ENCODE data around the gene TMEM120A. TPM values are rescaled to one million over a fixed set of nuclear protein-coding genes. Genes with fewer than 3 reads are reported as not detected.

TMEM120A gene
- total RNA-seq, 1 donor from 2014 or later = 26.4 TPM

DNA sequence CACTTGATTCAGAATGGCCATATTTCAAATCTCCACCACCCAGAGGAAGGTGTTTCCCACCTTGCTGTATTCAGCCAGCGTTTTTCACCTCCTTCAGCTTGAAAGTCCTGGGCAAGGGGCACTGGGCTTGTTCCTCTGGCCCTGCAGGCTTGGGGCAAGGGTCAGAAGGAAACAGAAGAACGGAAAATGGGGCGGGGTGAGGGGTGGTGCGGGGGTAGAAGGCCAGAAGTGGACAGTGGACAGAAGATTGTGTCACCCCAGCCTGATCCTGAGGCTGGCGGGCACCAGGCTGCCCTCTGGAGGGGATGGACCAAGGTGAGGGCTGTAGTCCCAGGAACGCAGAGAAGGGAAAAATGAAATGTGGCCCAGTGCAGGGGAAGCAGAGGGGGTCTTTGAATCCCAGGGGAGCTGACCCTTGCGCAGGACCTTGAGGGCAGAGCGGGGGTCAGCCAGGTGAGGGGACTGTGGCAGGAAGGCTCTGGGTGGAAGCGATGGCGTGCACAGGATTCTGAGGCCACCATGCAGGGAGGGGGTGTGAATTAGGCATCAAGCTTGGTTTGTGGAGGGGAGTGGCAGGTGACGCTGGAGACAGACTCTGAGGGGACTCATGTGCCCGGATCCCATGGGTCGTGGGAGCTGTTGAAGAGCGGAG is 23.0 kb downstream of the TMEM120A start:
- Mint-ChIP-seq H3K9me3 (ENCODE audit: unreplicated experiment) (peaks cover 13% of the 10 kb centered on the region), H3K27me3 (ENCODE audit: unreplicated experiment) (peaks cover 10% of the 10 kb centered on the region), H3K4me1 (ENCODE audit: low read depth, unreplicated experiment) (peaks cover 25% of the 10 kb centered on the region), H3K36me3 (ENCODE audit: unreplicated experiment) (no peaks in the 10 kb centered on the region), H3K4me3 (ENCODE audit: unreplicated experiment) (peak overlapping the region; percentile 64), H3K27ac (ENCODE audit: unreplicated experiment) (peak overlapping the region; percentile 82)
- no peak for DNase-seq
- TF ChIP-seq, protein P1, sequence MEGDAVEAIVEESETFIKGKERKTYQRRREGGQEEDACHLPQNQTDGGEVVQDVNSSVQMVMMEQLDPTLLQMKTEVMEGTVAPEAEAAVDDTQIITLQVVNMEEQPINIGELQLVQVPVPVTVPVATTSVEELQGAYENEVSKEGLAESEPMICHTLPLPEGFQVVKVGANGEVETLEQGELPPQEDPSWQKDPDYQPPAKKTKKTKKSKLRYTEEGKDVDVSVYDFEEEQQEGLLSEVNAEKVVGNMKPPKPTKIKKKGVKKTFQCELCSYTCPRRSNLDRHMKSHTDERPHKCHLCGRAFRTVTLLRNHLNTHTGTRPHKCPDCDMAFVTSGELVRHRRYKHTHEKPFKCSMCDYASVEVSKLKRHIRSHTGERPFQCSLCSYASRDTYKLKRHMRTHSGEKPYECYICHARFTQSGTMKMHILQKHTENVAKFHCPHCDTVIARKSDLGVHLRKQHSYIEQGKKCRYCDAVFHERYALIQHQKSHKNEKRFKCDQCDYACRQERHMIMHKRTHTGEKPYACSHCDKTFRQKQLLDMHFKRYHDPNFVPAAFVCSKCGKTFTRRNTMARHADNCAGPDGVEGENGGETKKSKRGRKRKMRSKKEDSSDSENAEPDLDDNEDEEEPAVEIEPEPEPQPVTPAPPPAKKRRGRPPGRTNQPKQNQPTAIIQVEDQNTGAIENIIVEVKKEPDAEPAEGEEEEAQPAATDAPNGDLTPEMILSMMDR (IDR thresholded peaks at IDR 0.05; ENCODE audit: partially characterized antibody, unreplicated experiment) = no peak

DNA sequence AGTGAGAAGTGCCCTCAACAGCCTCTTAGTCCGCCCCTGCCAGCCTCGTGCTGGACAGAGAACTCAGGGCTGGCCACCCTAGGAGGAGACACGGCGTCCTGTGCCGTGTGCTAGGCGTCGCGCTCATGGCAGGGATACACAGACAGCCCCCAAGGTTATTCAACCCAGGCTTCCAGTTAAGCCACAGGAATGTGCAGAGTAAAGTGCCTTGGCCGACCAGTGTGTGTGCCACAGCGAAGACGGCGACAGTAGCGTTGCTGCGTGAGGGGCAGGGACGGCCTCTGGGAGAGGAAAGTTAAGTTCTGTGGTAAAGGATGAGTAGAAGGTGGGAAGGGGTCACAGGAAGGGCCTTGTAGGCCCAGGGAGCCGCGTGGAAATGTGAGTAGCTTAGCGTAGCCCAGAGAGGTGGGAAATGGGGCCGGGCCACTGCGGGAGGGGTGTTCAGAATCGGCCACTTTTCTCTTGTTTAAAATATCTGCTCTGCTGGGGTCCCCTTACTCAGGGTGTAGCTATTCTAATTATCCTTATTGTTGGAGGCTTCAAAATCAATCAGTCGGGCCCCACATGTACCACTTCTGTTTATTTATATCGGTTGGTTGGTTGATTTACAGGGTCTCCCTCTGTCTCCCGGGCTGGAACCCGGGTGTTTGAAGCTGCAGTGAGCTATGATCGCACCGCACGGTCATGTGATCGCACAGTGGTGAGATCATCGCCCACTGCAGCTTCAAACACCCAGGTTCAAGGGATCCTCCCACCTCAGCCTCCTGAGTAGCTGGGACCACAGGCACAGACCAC is 24.5 kb downstream of the TMEM120A start:
- Mint-ChIP-seq H3K4me3 (ENCODE audit: unreplicated experiment) (peak overlapping the region; percentile 42), H3K4me1 (ENCODE audit: low read depth, unreplicated experiment) (peaks cover 39% of the 10 kb centered on the region), H3K27ac (ENCODE audit: unreplicated experiment) (peak overlapping the region; percentile 39), H3K27me3 (ENCODE audit: unreplicated experiment) (peaks cover 17% of the 10 kb centered on the region), H3K36me3 (ENCODE audit: unreplicated experiment) (no peaks in the 10 kb centered on the region), H3K9me3 (ENCODE audit: unreplicated experiment) (peaks cover 25% of the 10 kb centered on the region)
- no peak for DNase-seq
- TF ChIP-seq, protein P1 (IDR thresholded peaks at IDR 0.05; ENCODE audit: partially characterized antibody, unreplicated experiment) = no peak

DNA sequence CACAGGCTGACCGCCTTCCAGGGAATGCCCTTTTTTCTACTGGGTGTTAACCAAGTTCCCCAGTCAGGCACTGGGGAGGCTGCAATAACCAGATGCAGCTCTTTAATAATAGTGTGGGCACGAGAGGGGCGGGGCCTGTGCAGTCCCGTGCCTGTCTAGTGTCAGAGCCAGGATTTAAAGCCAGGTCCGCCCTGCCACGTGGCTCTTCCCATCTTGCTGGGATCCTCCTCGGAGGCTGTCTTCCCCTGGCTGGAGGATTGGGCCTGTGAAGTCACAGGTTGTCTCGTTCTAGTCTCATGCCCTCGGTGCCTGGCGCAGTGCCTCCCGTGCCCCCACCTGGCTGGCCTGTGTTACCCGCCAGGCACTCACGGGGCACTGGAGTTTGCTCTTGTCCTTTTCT is 25.2 kb downstream of the TMEM120A start:
- H3K27me3 Mint-ChIP-seq (ENCODE audit: unreplicated experiment) = peaks cover 17% of the 10 kb centered on the region
- peaks cover 42% of the 10 kb centered on the region for H3K4me1 Mint-ChIP-seq (ENCODE audit: low read depth, unreplicated experiment)
- TF ChIP-seq, protein P1 (IDR thresholded peaks at IDR 0.05; ENCODE audit: partially characterized antibody, unreplicated experiment) = no peak
- DNase-seq = no peak
- peaks cover 25% of the 10 kb centered on the region for H3K9me3 Mint-ChIP-seq (ENCODE audit: unreplicated experiment)
- no peak overlapping the region for H3K27ac Mint-ChIP-seq (ENCODE audit: unreplicated experiment)
- no peak overlapping the region for H3K4me3 Mint-ChIP-seq (ENCODE audit: unreplicated experiment)
- H3K36me3 Mint-ChIP-seq (ENCODE audit: unreplicated experiment) = no peaks in the 10 kb centered on the region

DNA sequence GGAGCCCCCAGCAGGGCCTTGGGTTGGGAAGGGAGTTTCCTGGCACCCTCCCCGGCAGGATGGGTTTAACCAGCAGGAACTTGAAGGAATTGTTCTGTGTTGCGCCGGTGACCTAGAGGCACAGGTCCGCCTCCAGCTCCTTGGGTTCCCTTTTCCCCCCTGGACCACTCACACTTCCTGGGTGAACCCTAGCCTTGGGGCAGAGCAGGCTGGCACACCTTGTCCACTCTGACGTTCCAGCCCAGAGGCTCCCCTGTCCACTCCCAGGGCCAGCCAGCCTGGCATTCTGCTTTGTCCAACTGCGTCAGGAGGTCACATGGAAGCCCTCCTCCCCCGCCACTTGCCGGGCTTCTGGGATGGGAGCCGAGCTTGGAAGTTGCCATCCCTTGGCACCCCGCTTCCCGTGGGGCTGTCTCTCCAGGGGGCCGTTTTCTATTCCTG is 25.8 kb downstream of the TMEM120A start:
- Mint-ChIP-seq H3K27ac (ENCODE audit: unreplicated experiment) (no peak overlapping the region), H3K36me3 (ENCODE audit: unreplicated experiment) (no peaks in the 10 kb centered on the region), H3K27me3 (ENCODE audit: unreplicated experiment) (peaks cover 17% of the 10 kb centered on the region), H3K9me3 (ENCODE audit: unreplicated experiment) (peaks cover 26% of the 10 kb centered on the region), H3K4me3 (ENCODE audit: unreplicated experiment) (no peak overlapping the region), H3K4me1 (ENCODE audit: low read depth, unreplicated experiment) (peaks cover 43% of the 10 kb centered on the region)
- TF ChIP-seq, protein P1 (IDR thresholded peaks at IDR 0.05; ENCODE audit: partially characterized antibody, unreplicated experiment) = no peak
- no peak for DNase-seq

DNA sequence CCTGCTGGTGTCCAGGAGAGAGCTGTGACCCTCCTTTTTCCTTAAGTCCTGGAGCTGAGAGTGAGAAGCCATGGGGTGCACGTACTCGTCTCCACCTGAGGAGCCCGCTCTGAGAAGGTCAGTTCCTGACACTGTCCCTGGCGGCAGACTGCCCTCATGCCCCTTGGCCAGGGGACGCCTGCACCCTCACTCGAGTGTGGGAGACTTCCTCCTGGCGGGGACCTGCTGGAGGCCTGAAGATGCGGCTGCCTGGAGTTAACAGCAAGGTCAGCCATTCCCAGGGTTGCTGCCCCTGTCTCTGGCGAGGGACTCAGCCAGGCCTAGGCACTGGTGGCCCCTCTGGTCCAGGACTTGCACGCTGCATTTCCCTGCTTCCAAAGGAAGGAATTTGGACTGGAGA is 26.4 kb downstream of the TMEM120A start:
- H3K9me3 Mint-ChIP-seq (ENCODE audit: unreplicated experiment) = peaks cover 30% of the 10 kb centered on the region
- no peak overlapping the region for H3K4me3 Mint-ChIP-seq (ENCODE audit: unreplicated experiment)
- H3K4me1 Mint-ChIP-seq (ENCODE audit: low read depth, unreplicated experiment) = peaks cover 48% of the 10 kb centered on the region
- no peak overlapping the region for H3K27ac Mint-ChIP-seq (ENCODE audit: unreplicated experiment)
- DNase-seq = no peak
- no peaks in the 10 kb centered on the region for H3K36me3 Mint-ChIP-seq (ENCODE audit: unreplicated experiment)
- peaks cover 19% of the 10 kb centered on the region for H3K27me3 Mint-ChIP-seq (ENCODE audit: unreplicated experiment)
- TF ChIP-seq, protein P1 (IDR thresholded peaks at IDR 0.05; ENCODE audit: partially characterized antibody, unreplicated experiment) = no peak
